ENCODE data around the gene KCNA10.

KCNA10 gene

GRCh38 chr1:110494522-110495406, 24.2 kb downstream of the KCNA10 start:
- no peak overlapping the region for H3K9ac ChIP-seq (ENCODE audit: low read depth, low read length)
- no peak overlapping the region for H3K4me2 ChIP-seq (ENCODE audit: low read length)
- H3K36me3 ChIP-seq (ENCODE audit: insufficient read depth, low read length): no peaks in the 10 kb centered on the region
- H3K9me3 ChIP-seq (replicated peaks; ENCODE audit: low read length): no peaks in the 10 kb centered on the region
- H3K4me3 ChIP-seq (ENCODE audit: low read length): no peak overlapping the region
- peaks cover 38% of the 10 kb centered on the region for H3K27me3 ChIP-seq (ENCODE audit: control insufficient read depth, insufficient read depth, low read length)
- H3K4me1 ChIP-seq (ENCODE audit: control insufficient read depth, insufficient read depth, low read length): no peaks in the 10 kb centered on the region

- Histone ChIP-seq H3K4me2 (ENCODE audit: low read length) (no peak overlapping the region), H3K9me3 (replicated peaks; ENCODE audit: low read length) (no peaks in the 10 kb centered on the region), H3K36me3 (ENCODE audit: insufficient read depth, low read length) (no peaks in the 10 kb centered on the region), H3K4me3 (ENCODE audit: low read length) (no peak overlapping the region), H3K9ac (ENCODE audit: low read depth, low read length) (no peak overlapping the region), H3K27me3 (ENCODE audit: control insufficient read depth, insufficient read depth, low read length) (peaks cover 35% of the 10 kb centered on the region), H3K4me1 (ENCODE audit: control insufficient read depth, insufficient read depth, low read length) (no peaks in the 10 kb centered on the region)
These were observed 24.9 kb downstream of the KCNA10 start for GRCh38 chr1:110494036-110494435.

GRCh38 chr1:110493059-110493699, 25.8 kb downstream of the KCNA10 start:
- no peak overlapping the region for H3K4me3 ChIP-seq (ENCODE audit: low read length)
- H3K4me2 ChIP-seq (ENCODE audit: low read length): no peak overlapping the region
- H3K27me3 ChIP-seq (ENCODE audit: control insufficient read depth, insufficient read depth, low read length): peaks cover 32% of the 10 kb centered on the region
- no peaks in the 10 kb centered on the region for H3K4me1 ChIP-seq (ENCODE audit: control insufficient read depth, insufficient read depth, low read length)
- H3K9ac ChIP-seq (ENCODE audit: low read depth, low read length): no peak overlapping the region
- no peaks in the 10 kb centered on the region for H3K36me3 ChIP-seq (ENCODE audit: insufficient read depth, low read length)
- no peaks in the 10 kb centered on the region for H3K9me3 ChIP-seq (replicated peaks; ENCODE audit: low read length)

GRCh38 chr1:110492573-110492972, 26.4 kb downstream of the KCNA10 start:
- H3K4me1 ChIP-seq (ENCODE audit: control insufficient read depth, insufficient read depth, low read length): no peaks in the 10 kb centered on the region
- H3K9ac ChIP-seq (ENCODE audit: low read depth, low read length): no peak overlapping the region
- no peaks in the 10 kb centered on the region for H3K9me3 ChIP-seq (replicated peaks; ENCODE audit: low read length)
- H3K4me3 ChIP-seq (ENCODE audit: low read length): no peak overlapping the region
- H3K4me2 ChIP-seq (ENCODE audit: low read length): no peak overlapping the region
- peaks cover 33% of the 10 kb centered on the region for H3K27me3 ChIP-seq (ENCODE audit: control insufficient read depth, insufficient read depth, low read length)
- H3K36me3 ChIP-seq (ENCODE audit: insufficient read depth, low read length): no peaks in the 10 kb centered on the region

- H3K4me2 ChIP-seq (ENCODE audit: low read length): no peak overlapping the region
- H3K27me3 ChIP-seq (ENCODE audit: control insufficient read depth, insufficient read depth, low read length): peaks cover 39% of the 10 kb centered on the region
- no peaks in the 10 kb centered on the region for H3K4me1 ChIP-seq (ENCODE audit: control insufficient read depth, insufficient read depth, low read length)
- no peak overlapping the region for H3K9ac ChIP-seq (ENCODE audit: low read depth, low read length)
- H3K36me3 ChIP-seq (ENCODE audit: insufficient read depth, low read length): no peaks in the 10 kb centered on the region
- no peak overlapping the region for H3K4me3 ChIP-seq (ENCODE audit: low read length)
- H3K9me3 ChIP-seq (replicated peaks; ENCODE audit: low read length): no peaks in the 10 kb centered on the region
These were observed 28.1 kb downstream of the KCNA10 start for GRCh38 chr1:110490791-110491451.

GRCh38 chr1:110489973-110490542, 28.9 kb downstream of the KCNA10 start:
- peaks cover 43% of the 10 kb centered on the region for H3K27me3 ChIP-seq (ENCODE audit: control insufficient read depth, insufficient read depth, low read length)
- no peaks in the 10 kb centered on the region for H3K9me3 ChIP-seq (replicated peaks; ENCODE audit: low read length)
- H3K4me2 ChIP-seq (ENCODE audit: low read length): no peak overlapping the region
- no peaks in the 10 kb centered on the region for H3K4me1 ChIP-seq (ENCODE audit: control insufficient read depth, insufficient read depth, low read length)
- H3K9ac ChIP-seq (ENCODE audit: low read depth, low read length): no peak overlapping the region
- H3K36me3 ChIP-seq (ENCODE audit: insufficient read depth, low read length): no peaks in the 10 kb centered on the region
- H3K4me3 ChIP-seq (ENCODE audit: low read length): no peak overlapping the region

GRCh38 chr1:110489406-110489805, 29.6 kb downstream of the KCNA10 start:
- no peaks in the 10 kb centered on the region for H3K36me3 ChIP-seq (ENCODE audit: insufficient read depth, low read length)
- H3K9ac ChIP-seq (ENCODE audit: low read depth, low read length): no peak overlapping the region
- H3K27me3 ChIP-seq (ENCODE audit: control insufficient read depth, insufficient read depth, low read length): peaks cover 44% of the 10 kb centered on the region

GRCh38 chr1:110488867-110489266, 30.1 kb downstream of the KCNA10 start:
- H3K4me3 ChIP-seq (ENCODE audit: low read length): no peak overlapping the region
- no peaks in the 10 kb centered on the region for H3K4me1 ChIP-seq (ENCODE audit: control insufficient read depth, insufficient read depth, low read length)
- no peaks in the 10 kb centered on the region for H3K36me3 ChIP-seq (ENCODE audit: insufficient read depth, low read length)
- no peak overlapping the region for H3K4me2 ChIP-seq (ENCODE audit: low read length)
- H3K9me3 ChIP-seq (replicated peaks; ENCODE audit: low read length): no peaks in the 10 kb centered on the region
- H3K27me3 ChIP-seq (ENCODE audit: control insufficient read depth, insufficient read depth, low read length): peaks cover 44% of the 10 kb centered on the region
- H3K9ac ChIP-seq (ENCODE audit: low read depth, low read length): no peak overlapping the region

More at GRCh38 chr1:110489406-110489805, 29.6 kb downstream of the KCNA10 start:
- H3K4me2 ChIP-seq (ENCODE audit: low read length): no peak overlapping the region
- no peak overlapping the region for H3K4me3 ChIP-seq (ENCODE audit: low read length)
- H3K9me3 ChIP-seq (replicated peaks; ENCODE audit: low read length): no peaks in the 10 kb centered on the region
- no peaks in the 10 kb centered on the region for H3K4me1 ChIP-seq (ENCODE audit: control insufficient read depth, insufficient read depth, low read length)

- no peaks in the 10 kb centered on the region for H3K36me3 ChIP-seq (ENCODE audit: insufficient read depth, low read length)
- no peak overlapping the region for H3K4me3 ChIP-seq (ENCODE audit: low read length)
- H3K4me1 ChIP-seq (ENCODE audit: control insufficient read depth, insufficient read depth, low read length): no peaks in the 10 kb centered on the region
- H3K27me3 ChIP-seq (ENCODE audit: control insufficient read depth, insufficient read depth, low read length): peaks cover 48% of the 10 kb centered on the region
- H3K4me2 ChIP-seq (ENCODE audit: low read length): no peak overlapping the region
- H3K9ac ChIP-seq (ENCODE audit: low read depth, low read length): no peak overlapping the region
- H3K9me3 ChIP-seq (replicated peaks; ENCODE audit: low read length): no peaks in the 10 kb centered on the region
These were observed 30.8 kb downstream of the KCNA10 start for GRCh38 chr1:110488161-110488560.

GRCh38 chr1:110487726-110488125, 31.2 kb downstream of the KCNA10 start:
- Histone ChIP-seq H3K9me3 (replicated peaks; ENCODE audit: low read length) (no peaks in the 10 kb centered on the region), H3K4me1 (ENCODE audit: control insufficient read depth, insufficient read depth, low read length) (no peaks in the 10 kb centered on the region), H3K4me3 (ENCODE audit: low read length) (no peak overlapping the region), H3K4me2 (ENCODE audit: low read length) (no peak overlapping the region), H3K36me3 (ENCODE audit: insufficient read depth, low read length) (no peaks in the 10 kb centered on the region), H3K27me3 (ENCODE audit: control insufficient read depth, insufficient read depth, low read length) (peaks cover 53% of the 10 kb centered on the region), H3K9ac (ENCODE audit: low read depth, low read length) (no peak overlapping the region)

- H3K4me1 ChIP-seq (ENCODE audit: control insufficient read depth, insufficient read depth, low read length): no peaks in the 10 kb centered on the region
- H3K4me2 ChIP-seq (ENCODE audit: low read length): no peak overlapping the region
- H3K9me3 ChIP-seq (replicated peaks; ENCODE audit: low read length): no peaks in the 10 kb centered on the region
- no peaks in the 10 kb centered on the region for H3K36me3 ChIP-seq (ENCODE audit: insufficient read depth, low read length)
- H3K4me3 ChIP-seq (ENCODE audit: low read length): no peak overlapping the region
- no peak overlapping the region for H3K9ac ChIP-seq (ENCODE audit: low read depth, low read length)
- H3K27me3 ChIP-seq (ENCODE audit: control insufficient read depth, insufficient read depth, low read length): peaks cover 63% of the 10 kb centered on the region
These were observed 33.2 kb downstream of the KCNA10 start for GRCh38 chr1:110485725-110486124.

Measured in skeletal muscle satellite cell (primary cell).